Effector CD8-positive, alpha-beta T cell (primary cell): ENCODE data around the gene FBLL1.
"Not testable (repeated sequence)": the region's sequence is repeated elsewhere in the genome, so short reads cannot be mapped to it uniquely, and the experiment has no call there.

Experiments used
- DNase-seq: peaks from one replicate; lab custom pipeline; 2025; lab: John Stamatoyannopoulos, UW

Gene FBLL1

GRCh38 chr5:168552146-168552545 lies 23.0 kb downstream of the FBLL1 start:
- no peak for DNase-seq

- DNase-seq = no peak
Measured at GRCh38 chr5:168553377-168554130, 24.4 kb downstream of the FBLL1 start.

- DNase-seq = no peak
Measured at GRCh38 chr5:168557389-168557788, 28.3 kb downstream of the FBLL1 start.

GRCh38 chr5:168562279-168562678 lies 33.2 kb downstream of the FBLL1 start:
- no peak for DNase-seq

DNA sequence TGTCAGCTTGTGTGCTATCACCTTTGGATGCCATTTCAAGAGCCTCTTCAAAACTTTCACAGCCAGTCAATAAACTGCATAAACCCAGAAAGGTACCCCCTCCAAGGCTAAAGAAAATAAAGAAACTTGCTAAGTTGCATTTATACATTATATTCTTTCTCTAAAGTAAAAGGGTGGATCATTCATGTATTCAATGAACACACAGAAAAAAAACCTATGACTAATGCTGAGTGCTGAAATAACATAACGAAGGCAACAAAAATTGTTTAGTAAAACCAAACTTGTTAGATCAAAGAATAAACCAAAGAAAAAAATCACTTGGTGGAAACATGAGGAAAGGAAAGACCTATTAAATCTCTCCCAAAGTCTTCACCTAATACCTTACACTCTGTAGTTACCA lies 34.9 kb downstream of the FBLL1 start:
- DNase-seq = no peak

DNA sequence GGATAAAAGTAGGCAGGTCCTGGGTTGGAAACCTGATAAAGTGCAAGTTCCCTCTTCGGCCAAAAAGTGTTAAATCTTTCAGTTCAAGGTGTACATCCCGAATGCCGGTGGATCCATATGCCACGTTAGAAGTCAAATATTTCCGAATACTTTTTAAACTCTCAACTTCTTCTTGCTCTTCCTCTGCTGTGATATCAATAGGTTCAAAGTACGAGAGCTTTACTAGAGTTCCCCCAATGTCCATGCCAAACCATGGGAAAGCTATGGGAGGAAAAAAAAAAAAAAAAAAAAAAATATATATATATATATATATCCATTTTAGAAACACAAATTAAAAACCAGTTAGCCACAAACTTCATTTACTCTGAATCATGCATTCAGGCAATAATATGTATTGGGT lies 39.6 kb downstream of the FBLL1 start:
- no peak for DNase-seq

- DNase-seq = no peak
Measured at GRCh38 chr5:168570490-168571328, 41.6 kb downstream of the FBLL1 start.

DNA sequence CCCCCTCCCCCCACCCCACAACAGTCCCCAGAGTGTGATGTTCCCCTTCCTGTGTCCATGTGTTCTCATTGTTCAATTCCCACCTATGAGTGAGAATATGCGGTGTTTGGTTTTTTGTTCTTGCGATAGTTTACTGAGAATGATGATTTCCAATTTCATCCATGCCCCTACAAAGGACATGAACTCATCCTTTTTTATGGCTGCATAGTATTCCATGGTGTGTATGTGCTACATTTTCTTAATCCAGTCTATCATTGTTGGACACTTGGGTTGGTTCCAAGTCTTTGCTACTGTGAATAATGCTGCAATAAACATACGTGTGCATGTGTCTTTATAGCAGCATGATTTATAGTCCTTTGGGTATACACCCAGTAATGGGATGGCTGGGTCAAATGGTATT lies 44.6 kb downstream of the FBLL1 start:
- not testable (repeated sequence) for DNase-seq

- DNase-seq = not testable (repeated sequence)
Measured at GRCh38 chr5:168574156-168574555, 45.1 kb downstream of the FBLL1 start.

- no peak for DNase-seq
Measured at GRCh38 chr5:168575391-168576372, 46.6 kb downstream of the FBLL1 start.

DNA sequence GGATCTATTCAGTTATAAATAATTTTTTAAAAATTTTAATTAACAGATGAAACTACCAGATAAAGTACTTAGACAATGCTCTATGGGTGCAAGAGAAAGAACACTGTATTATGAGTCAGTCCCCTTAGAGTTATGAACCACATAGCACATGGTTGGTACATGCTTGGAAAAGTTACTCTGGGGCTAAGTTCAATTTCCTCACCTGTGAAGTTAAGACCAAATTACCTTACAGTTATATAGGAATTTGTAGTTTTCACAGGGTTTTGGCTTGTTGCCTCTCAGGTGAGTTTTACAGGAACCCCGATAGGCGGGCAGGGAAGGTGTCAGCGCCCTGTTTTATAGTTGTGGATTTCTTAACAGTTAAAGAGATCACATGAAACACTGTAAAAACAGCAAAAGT lies 48.9 kb downstream of the FBLL1 start:
- no peak for DNase-seq

DNA sequence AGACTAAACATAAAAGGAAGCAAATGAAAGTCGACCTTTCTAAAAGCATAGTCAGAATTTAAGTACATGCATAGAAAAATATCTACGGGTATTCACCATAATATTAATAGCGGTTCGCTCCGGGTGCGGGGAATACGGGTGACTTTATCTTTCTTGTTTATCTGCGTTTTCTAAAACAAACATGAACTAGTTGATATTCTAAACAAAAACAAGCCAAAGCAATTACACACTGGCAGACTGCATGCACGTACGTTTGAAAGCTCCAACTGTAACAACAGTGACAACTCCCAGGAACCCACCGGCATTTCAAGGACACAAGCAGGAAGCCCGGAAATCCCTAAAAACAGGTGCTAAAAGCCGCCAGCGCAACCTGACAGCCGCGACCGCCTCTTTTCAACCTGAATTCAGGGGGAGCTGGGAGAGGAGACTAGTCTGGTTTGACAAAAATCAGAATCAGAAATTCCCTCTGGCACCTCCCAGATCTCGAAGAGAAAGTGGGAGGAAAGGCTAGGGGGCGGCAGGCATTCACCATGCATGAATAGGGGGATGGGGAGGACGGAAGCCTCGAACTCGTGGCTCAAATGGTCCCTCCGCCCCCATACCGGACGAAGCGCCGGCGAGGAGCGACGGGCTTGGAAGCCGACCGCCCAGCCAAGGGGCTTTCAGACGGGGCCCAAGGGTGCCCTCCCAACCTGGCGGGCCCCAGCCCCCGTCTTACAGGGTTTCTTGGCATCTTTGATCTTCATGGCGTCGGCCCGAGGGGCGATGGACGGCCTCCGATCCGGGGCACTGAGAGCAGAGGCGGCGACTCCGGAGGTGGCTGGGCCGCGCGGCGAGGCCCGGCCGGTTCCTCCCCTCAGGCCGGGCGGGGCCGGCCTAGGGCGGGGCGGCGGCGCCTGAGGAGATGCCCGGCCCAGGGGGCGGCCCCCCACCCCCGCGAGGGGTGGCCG lies 49.7 kb downstream of the FBLL1 start, which contains the start of gene PANK3:
Gene PANK3, minus strand, starts transcription at position 831 of the 950 bp plus-strand sequence. Its CDS starts 85 bp downstream, at position 746.
- DNase-seq = peak; percentile 52

GRCh38 chr5:168579488-168580226 lies 50.6 kb downstream of the FBLL1 start:
- peak; percentile 94 for DNase-seq

GRCh38 chr5:168580227-168580508 lies 51.1 kb downstream of the FBLL1 start:
- no peak for DNase-seq
